ENCODE measurements around the gene PRR23E.

DNA sequence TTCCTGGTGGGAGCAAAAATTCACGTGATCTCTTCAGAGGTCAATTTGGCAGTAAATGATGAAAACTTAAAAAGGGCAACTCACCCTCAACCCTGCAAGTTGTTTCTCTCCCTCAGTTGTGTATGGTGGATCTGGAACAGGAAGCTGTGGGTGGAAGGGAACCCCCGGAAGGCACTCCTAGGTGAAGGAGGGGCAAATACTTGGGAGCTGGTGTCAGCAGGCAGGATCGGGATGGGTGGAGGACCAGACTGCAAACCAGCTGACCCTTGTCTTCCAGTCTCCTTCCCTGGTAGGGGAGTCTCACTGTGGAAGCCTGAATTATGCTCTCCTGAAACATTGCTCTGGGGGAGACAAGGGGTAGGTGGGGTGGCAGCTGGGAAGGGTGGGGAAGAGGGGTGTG is 33.5 kb downstream of the PRR23E start:
- TF ChIP-seq, protein P1, sequence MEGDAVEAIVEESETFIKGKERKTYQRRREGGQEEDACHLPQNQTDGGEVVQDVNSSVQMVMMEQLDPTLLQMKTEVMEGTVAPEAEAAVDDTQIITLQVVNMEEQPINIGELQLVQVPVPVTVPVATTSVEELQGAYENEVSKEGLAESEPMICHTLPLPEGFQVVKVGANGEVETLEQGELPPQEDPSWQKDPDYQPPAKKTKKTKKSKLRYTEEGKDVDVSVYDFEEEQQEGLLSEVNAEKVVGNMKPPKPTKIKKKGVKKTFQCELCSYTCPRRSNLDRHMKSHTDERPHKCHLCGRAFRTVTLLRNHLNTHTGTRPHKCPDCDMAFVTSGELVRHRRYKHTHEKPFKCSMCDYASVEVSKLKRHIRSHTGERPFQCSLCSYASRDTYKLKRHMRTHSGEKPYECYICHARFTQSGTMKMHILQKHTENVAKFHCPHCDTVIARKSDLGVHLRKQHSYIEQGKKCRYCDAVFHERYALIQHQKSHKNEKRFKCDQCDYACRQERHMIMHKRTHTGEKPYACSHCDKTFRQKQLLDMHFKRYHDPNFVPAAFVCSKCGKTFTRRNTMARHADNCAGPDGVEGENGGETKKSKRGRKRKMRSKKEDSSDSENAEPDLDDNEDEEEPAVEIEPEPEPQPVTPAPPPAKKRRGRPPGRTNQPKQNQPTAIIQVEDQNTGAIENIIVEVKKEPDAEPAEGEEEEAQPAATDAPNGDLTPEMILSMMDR (IDR thresholded peaks at IDR 0.05): no peak
- no peak for TF ChIP-seq MXI1 (IDR thresholded peaks at IDR 0.05; ENCODE audit: low read depth, low read length)
- no peak for TF ChIP-seq YY1 (IDR thresholded peaks at IDR 0.05; ENCODE audit: low read depth)
- no peak for TF ChIP-seq TEAD4 (IDR thresholded peaks at IDR 0.05; ENCODE audit: borderline replicate concordance, insufficient read depth)
- TF ChIP-seq, protein P2, sequence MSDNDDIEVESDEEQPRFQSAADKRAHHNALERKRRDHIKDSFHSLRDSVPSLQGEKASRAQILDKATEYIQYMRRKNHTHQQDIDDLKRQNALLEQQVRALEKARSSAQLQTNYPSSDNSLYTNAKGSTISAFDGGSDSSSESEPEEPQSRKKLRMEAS (IDR thresholded peaks at IDR 0.05; ENCODE audit: low read depth): no peak
- no peak for TF ChIP-seq FOSL2 (IDR thresholded peaks at IDR 0.05; ENCODE audit: borderline replicate concordance, low read depth)
- no peak for TF ChIP-seq EP300 (IDR thresholded peaks at IDR 0.05; ENCODE audit: borderline replicate concordance in 1 of 2, low read depth in 1 of 2, low read length in 1 of 2)

All from SK-N-SH (cell line).